ENCODE data around the gene TRIP13.

The TRIP13 gene

GRCh38 chr5:902129-902916 is 9.6 kb downstream of the TRIP13 start:
- TF ChIP-seq CTCF (conservative IDR thresholded peaks at IDR 0.05): no peak
- H3K27ac ChIP-seq: no peak overlapping the region

- no peak for TF ChIP-seq CTCF (conservative IDR thresholded peaks at IDR 0.05)
- no peak overlapping the region for H3K27ac ChIP-seq
Measured at GRCh38 chr5:903756-904096, 11.0 kb downstream of the TRIP13 start.

DNA sequence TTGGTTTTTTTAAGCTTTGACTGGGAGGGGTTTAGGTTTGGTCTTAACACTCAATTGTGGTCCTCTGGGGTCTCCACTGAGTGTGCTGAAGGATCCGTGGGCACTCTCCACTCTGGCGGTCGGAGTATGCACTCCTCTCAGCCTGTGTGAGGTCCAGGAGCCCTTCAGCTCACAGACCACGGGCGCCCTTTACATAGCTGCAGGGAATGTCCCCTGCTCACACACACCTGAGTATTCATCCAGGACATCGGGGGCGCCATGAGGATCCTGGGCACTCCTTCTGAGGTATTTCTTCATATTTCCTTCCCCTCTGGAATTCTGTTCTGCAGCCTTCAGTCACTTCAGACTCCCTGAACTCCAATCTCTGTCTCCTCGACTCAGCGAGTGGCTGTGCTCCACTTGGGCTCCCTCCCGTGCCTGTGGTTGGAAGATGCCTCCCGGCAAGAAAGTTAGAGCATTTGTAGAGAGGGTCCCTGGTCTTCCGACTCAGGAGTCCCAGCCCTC is 12.5 kb downstream of the TRIP13 start:
- H3K27ac ChIP-seq: no peak overlapping the region
- TF ChIP-seq CTCF (conservative IDR thresholded peaks at IDR 0.05): no peak

- H3K27ac ChIP-seq: no peak overlapping the region
- TF ChIP-seq CTCF (conservative IDR thresholded peaks at IDR 0.05): no peak
Measured at GRCh38 chr5:907366-907910, 14.8 kb downstream of the TRIP13 start.

DNA sequence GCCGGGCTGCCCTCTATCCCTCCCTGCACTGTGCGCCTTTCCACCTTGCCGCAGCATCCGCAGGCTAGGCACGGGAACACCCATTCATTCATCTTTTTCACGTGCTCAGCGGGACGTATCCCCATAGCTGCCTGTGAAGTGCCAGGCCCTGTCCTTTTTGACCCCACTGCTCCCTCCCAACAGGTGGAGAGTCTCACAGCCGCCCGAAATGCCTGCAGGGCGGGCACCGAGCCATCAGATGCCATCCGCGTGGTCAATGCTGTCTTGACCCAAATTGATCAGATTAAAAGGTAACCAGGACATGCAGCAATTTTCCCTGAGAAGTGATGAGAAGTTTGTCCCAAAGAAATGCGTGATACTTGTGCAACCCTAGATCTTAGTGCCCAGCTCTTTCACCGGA is 15.5 kb downstream of the TRIP13 start:
- no peak overlapping the region for H3K27ac ChIP-seq

DNA sequence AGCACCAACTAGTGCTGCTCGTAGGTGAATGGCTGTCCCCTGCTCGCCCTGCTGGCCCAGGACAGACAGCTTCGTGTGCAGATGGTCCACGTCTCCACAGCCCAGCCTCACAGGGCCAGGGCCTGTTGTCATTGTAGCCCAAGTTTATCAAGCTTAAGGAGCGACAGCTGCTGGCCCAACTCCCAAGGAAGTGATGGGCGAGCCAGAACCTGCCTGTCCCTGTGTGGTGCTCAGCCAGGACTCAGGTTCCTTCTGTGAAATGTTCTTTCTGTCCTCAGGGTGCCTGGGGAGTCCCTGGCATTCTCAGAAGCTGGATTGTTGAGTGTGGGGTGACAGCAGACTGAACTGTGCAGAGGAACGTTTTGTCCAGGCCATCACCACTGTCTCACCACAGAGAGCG is 16.4 kb downstream of the TRIP13 start:
- no peak overlapping the region for H3K27ac ChIP-seq

More for the DNA sequence above, 15.5 kb downstream of the TRIP13 start:
- no peak for TF ChIP-seq CTCF (conservative IDR thresholded peaks at IDR 0.05)

More for the DNA sequence above, 16.4 kb downstream of the TRIP13 start:
- no peak for TF ChIP-seq CTCF (conservative IDR thresholded peaks at IDR 0.05)
